ENCODE data around the gene GSTCD. TPM values are rescaled to one million over a fixed set of nuclear protein-coding genes. Genes with fewer than 3 reads are reported as not detected.

The GSTCD gene, protein sequence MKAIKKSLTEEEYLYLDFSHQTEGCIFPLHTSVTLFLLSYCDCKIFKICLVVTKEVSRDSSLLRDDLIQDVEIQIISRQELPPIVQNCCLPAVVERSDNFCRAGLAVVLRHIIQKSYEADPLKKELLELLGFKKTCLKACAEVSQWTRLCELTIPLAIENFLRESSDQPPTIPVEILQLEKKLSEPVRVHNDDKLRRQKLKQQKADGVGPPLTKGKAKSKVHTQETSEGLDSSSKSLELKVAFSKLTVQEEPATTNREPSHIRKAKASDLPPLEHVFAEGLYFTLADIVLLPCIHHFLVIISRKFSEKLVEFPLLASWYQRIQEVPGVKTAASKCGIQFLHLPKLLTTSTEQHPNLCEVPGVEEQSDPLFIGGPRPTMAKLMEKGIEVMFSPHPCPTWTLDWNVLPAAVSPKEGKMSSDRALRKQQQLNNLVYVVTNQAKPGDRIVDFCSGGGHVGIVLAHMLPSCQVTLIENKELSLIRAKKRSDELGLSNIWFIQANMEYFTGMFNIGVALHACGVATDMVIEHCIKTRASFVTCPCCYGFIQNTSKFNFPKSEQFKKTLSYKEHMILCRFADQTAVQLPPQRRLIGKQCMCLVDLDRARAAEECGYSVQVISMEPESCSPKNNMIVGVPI
- 10 to 100 TPM; 15.8 to 18.2 TPM for total RNA-seq

DNA sequence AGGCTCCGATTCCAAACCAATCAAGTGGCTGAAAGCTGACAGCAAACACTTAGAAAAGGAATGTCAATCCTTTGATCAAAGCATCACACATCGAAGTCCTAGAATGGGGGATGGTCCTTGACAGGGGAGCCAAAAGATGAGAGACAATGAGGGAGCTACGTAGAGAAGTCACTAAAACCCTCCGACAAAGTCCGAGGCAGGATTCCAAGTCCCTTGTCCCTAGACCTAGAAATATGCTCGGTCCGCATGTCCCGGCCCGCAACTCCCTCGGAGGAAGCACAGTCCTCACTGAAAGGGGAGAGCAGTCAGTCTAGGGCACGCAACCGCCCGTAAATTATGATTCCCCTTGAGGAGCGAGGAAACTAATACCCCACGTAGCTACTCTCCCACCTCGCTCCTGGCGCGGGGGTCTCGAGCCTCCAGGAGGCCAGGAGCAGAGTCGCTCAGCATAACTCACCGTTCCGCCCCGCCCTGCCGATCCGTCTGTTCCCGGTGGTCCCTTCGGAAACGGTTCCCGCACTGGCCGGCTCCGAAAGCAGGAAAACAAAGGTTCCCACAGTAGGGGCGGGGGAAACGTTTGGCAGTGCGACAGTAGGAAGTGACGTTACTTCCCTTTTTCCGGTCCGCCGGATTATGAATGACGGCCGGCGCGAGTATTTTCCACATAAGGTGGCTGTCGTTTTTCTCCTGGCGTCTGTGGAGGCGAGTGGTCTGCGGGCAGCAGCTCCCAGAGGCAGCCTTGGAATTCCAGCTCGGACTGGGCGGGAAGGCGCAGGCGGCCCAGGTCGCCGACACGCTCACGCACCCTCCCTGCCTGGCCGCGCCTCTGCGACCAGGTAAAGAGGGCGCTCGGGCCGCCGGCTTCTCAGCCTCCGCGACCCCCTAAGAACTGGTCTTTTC, at the start of gene GSTCD, which contains the start of gene INTS12:
Gene GSTCD, plus strand, starts transcription at position 604 of the 900 bp plus-strand sequence. CDS start 8,830 bp downstream, outside the sequence.
Gene INTS12, minus strand, starts transcription at position 509 of the 900 bp plus-strand sequence. CDS start 8,684 bp downstream, outside the sequence.
- CTCF ChIA-PET = interaction anchor here (0.7 to 0.9 kb wide), 2 partner anchors 15 to 627 kb away, joined by 3 read pairs; no protein-coding TSS in a partner anchor
- H3K27ac Mint-ChIP-seq = peak within 1 kb of the TSS; percentile 91
- H3K4me3 Mint-ChIP-seq = peak within 1 kb of the TSS; percentile 98
- no peaks in the 10 kb centered on the region for H3K9me3 Mint-ChIP-seq
- H3K4me1 Mint-ChIP-seq (ENCODE audit: low read depth) = peaks cover 26% of the 10 kb centered on the region
- peaks cover 6% of the 10 kb centered on the region for H3K36me3 Mint-ChIP-seq (ENCODE audit: low read depth)
- peak; percentile 93 for DNase-seq
- H3K27me3 Mint-ChIP-seq (ENCODE audit: low read depth) = no peaks in the 10 kb centered on the region
- intact Hi-C loops (cut with micrococcal nuclease) = loop anchor here (1.0 to 10.0 kb wide), 5 partner anchors 235 to 649 kb away; partner anchors contain the start of genes AIMP1, TBCK and TET2

DNA sequence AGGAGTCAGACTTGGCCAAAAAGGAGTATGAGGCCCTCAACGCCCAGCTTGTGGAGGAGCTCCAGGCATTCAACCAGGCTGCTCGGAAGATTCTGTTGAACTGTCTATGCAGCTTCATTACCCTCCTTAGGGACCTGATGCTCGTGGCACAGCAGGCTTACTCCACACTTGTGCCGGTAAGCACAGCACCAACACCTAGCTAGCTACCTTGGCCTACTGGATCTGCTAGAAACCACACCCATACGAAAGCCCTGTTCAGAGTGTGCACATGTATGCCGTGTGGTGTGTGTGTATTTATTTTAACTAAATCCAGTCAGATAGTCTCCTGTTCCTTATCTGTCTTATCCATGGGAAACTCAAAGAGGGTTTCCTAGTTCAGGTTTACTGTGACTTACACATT, 49.4 kb upstream of the GSTCD start:
- H3K9me3 Mint-ChIP-seq = no peaks in the 10 kb centered on the region
- intact Hi-C loops (cut with micrococcal nuclease) = no loop called here
- H3K36me3 Mint-ChIP-seq (ENCODE audit: low read depth) = no peaks in the 10 kb centered on the region
- DNase-seq = no peak
- no peak overlapping the region for H3K27ac Mint-ChIP-seq
- no peak overlapping the region for H3K4me3 Mint-ChIP-seq
- CTCF ChIA-PET = interaction anchor here (1.0 kb wide), 1 partner anchor 138 kb away, joined by 3 read pairs; no protein-coding TSS in a partner anchor
- no peaks in the 10 kb centered on the region for H3K4me1 Mint-ChIP-seq (ENCODE audit: low read depth)
- peaks cover 6% of the 10 kb centered on the region for H3K27me3 Mint-ChIP-seq (ENCODE audit: low read depth)

DNA sequence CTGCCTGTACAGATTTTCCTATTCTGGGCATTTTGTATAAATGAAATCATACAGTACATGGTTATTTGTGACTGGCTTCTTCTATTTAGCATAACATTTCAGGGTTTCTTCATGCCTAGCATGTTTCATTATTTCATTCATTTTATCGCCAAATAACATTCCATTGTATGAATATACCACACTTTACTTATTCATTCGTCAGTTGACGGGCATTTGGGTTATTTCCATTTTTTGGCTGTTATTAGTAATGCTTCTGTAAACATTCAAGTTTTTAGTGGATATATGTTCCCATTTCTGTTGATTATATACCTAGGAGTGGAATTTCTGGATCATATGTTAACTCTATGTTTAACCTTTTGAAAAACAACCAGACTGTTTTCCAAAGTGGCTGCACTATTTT, 47.6 kb upstream of the GSTCD start:
- no peak overlapping the region for H3K27ac Mint-ChIP-seq
- no peaks in the 10 kb centered on the region for H3K4me1 Mint-ChIP-seq (ENCODE audit: low read depth)
- no peak overlapping the region for H3K4me3 Mint-ChIP-seq
- no peaks in the 10 kb centered on the region for H3K36me3 Mint-ChIP-seq (ENCODE audit: low read depth)
- H3K9me3 Mint-ChIP-seq = no peaks in the 10 kb centered on the region
- CTCF ChIA-PET = no interaction called here
- DNase-seq = no peak
- intact Hi-C loops (cut with micrococcal nuclease) = no loop called here
- peaks cover 3% of the 10 kb centered on the region for H3K27me3 Mint-ChIP-seq (ENCODE audit: low read depth)

DNA sequence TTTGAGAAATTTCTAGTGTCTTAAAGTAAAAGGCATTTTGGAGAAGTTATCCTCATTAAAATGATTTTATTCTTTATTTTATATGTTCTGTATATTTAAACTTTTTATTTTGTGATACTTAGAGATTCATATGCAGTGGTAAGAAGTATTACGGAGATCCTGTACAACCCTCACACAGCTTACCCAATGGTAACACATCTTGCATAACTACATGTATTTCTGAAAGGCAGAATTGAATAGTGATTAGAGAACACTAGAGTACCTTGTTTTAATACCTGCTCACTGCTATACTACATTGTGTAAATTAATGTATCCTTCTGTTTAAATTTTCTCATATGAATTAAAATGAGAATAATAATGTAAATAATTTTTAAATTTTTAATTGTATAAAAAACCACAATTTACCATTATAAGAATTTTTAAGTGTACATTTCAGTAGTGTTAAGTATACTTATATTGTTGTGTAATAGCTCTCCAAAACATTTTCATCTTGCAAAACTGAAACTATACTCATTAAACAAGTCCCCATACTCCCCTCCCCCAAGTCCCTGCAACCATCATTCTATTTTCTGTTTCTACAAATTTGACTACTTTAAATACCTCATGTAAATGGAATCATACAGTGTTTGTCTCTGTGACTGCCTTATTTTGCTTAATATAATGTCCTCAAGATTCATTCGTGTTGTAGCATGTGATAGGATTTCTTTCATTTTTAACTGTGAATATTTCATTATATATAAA, 45.5 kb upstream of the GSTCD start:
- no peaks in the 10 kb centered on the region for H3K27me3 Mint-ChIP-seq (ENCODE audit: low read depth)
- DNase-seq = no peak
- H3K27ac Mint-ChIP-seq = no peak overlapping the region
- H3K36me3 Mint-ChIP-seq (ENCODE audit: low read depth) = no peaks in the 10 kb centered on the region
- H3K4me3 Mint-ChIP-seq = no peak overlapping the region
- intact Hi-C loops (cut with micrococcal nuclease) = no loop called here
- no peaks in the 10 kb centered on the region for H3K4me1 Mint-ChIP-seq (ENCODE audit: low read depth)
- H3K9me3 Mint-ChIP-seq = no peaks in the 10 kb centered on the region
- CTCF ChIA-PET = no interaction called here

GRCh38 chr4:105666693-105667092, 41.9 kb upstream of the GSTCD start:
- H3K9me3 Mint-ChIP-seq = no peaks in the 10 kb centered on the region
- peaks cover 4% of the 10 kb centered on the region for H3K27me3 Mint-ChIP-seq (ENCODE audit: low read depth)
- DNase-seq = no peak
- no peaks in the 10 kb centered on the region for H3K36me3 Mint-ChIP-seq (ENCODE audit: low read depth)
- CTCF ChIA-PET = interaction anchor here (0.6 to 1.6 kb wide), 3 partner anchors 10 to 670 kb away, joined by 3 to 4 read pairs (median 4); no protein-coding TSS in a partner anchor
- no peak overlapping the region for H3K4me3 Mint-ChIP-seq
- no peaks in the 10 kb centered on the region for H3K4me1 Mint-ChIP-seq (ENCODE audit: low read depth)
- no peak overlapping the region for H3K27ac Mint-ChIP-seq
- intact Hi-C loops (cut with micrococcal nuclease) = loop anchor here (1.0 kb wide), 2 partner anchors 145 to 525 kb away; no protein-coding TSS in a partner anchor

DNA sequence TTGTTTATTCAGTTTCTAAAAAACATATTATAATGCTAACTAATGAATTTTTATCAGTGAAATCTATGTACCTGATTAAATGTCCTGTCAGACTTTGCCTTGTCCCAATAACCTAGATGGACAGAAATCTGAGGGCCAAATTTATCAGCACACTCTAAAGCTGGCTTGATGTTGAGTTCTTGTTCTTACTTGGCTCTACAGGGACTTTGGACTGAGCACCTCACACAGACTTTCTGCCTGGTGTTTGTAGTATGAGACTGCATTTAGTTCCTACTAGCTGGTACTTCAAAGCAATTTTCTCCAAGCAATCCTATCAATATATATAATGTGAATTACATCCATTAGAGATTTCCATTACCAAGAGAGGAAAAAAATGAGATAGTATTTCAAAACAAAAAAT, 37.9 kb upstream of the GSTCD start:
- Mint-ChIP-seq H3K36me3 (ENCODE audit: low read depth) (no peaks in the 10 kb centered on the region), H3K27me3 (ENCODE audit: low read depth) (peaks cover 6% of the 10 kb centered on the region), H3K4me3 (no peak overlapping the region), H3K9me3 (no peaks in the 10 kb centered on the region), H3K27ac (no peak overlapping the region), H3K4me1 (ENCODE audit: low read depth) (no peaks in the 10 kb centered on the region)
- CTCF ChIA-PET = no interaction called here
- intact Hi-C loops (cut with micrococcal nuclease) = no loop called here
- no peak for DNase-seq

- H3K27ac Mint-ChIP-seq = no peak overlapping the region
- no peaks in the 10 kb centered on the region for H3K9me3 Mint-ChIP-seq
- H3K4me1 Mint-ChIP-seq (ENCODE audit: low read depth) = no peaks in the 10 kb centered on the region
- CTCF ChIA-PET = no interaction called here
- peaks cover 6% of the 10 kb centered on the region for H3K27me3 Mint-ChIP-seq (ENCODE audit: low read depth)
- H3K36me3 Mint-ChIP-seq (ENCODE audit: low read depth) = no peaks in the 10 kb centered on the region
- no peak for DNase-seq
- H3K4me3 Mint-ChIP-seq = no peak overlapping the region
- intact Hi-C loops (cut with micrococcal nuclease) = no loop called here
Observed at GRCh38 chr4:105671301-105671700, 37.3 kb upstream of the GSTCD start.

GRCh38 chr4:105674011-105674410, 34.6 kb upstream of the GSTCD start:
- intact Hi-C loops (cut with micrococcal nuclease) = no loop called here
- no peaks in the 10 kb centered on the region for H3K9me3 Mint-ChIP-seq
- H3K4me1 Mint-ChIP-seq (ENCODE audit: low read depth) = no peaks in the 10 kb centered on the region
- no peak for DNase-seq
- H3K27me3 Mint-ChIP-seq (ENCODE audit: low read depth) = peaks cover 6% of the 10 kb centered on the region
- no peaks in the 10 kb centered on the region for H3K36me3 Mint-ChIP-seq (ENCODE audit: low read depth)
- H3K4me3 Mint-ChIP-seq = no peak overlapping the region
- CTCF ChIA-PET = interaction anchor here (0.7 kb wide), 1 partner anchor 269 kb away, joined by 3 read pairs; no protein-coding TSS in a partner anchor
- no peak overlapping the region for H3K27ac Mint-ChIP-seq

- CTCF ChIA-PET = no interaction called here
- intact Hi-C loops (cut with micrococcal nuclease) = no loop called here
- H3K27me3 Mint-ChIP-seq (ENCODE audit: low read depth) = no peaks in the 10 kb centered on the region
- H3K36me3 Mint-ChIP-seq (ENCODE audit: low read depth) = peaks cover 5% of the 10 kb centered on the region
- H3K27ac Mint-ChIP-seq = no peak overlapping the region
- no peak overlapping the region for H3K4me3 Mint-ChIP-seq
- no peaks in the 10 kb centered on the region for H3K9me3 Mint-ChIP-seq
- DNase-seq = no peak
- no peaks in the 10 kb centered on the region for H3K4me1 Mint-ChIP-seq (ENCODE audit: low read depth)
Observed at GRCh38 chr4:105677709-105678108, 30.9 kb upstream of the GSTCD start.

DNA sequence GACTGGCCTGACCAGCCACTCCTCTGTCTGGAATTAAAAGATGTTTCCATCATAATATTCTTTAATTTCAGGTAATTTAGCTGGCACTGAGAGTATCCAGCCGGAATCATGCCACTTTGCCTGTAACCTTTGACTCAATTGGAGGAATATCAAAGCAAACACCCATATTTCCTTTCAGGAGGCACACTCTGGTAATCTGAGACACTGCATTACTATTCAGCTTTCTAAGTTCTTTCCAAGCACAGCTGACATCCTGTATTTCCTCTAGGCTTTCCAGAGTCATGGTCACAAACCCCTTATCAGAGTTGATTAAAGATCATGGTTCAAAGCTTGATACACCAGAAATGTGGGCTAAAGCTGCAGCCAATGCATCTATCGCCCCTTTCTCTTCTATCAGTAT, 29.4 kb upstream of the GSTCD start:
- intact Hi-C loops (cut with micrococcal nuclease) = no loop called here
- Mint-ChIP-seq H3K27ac (no peak overlapping the region), H3K9me3 (no peaks in the 10 kb centered on the region), H3K4me3 (no peak overlapping the region), H3K36me3 (ENCODE audit: low read depth) (peaks cover 10% of the 10 kb centered on the region), H3K27me3 (ENCODE audit: low read depth) (no peaks in the 10 kb centered on the region), H3K4me1 (ENCODE audit: low read depth) (no peaks in the 10 kb centered on the region)
- CTCF ChIA-PET = interaction anchor here (0.7 kb wide), 1 partner anchor 29 kb away, joined by 4 read pairs; no protein-coding TSS in a partner anchor
- DNase-seq = no peak

DNA sequence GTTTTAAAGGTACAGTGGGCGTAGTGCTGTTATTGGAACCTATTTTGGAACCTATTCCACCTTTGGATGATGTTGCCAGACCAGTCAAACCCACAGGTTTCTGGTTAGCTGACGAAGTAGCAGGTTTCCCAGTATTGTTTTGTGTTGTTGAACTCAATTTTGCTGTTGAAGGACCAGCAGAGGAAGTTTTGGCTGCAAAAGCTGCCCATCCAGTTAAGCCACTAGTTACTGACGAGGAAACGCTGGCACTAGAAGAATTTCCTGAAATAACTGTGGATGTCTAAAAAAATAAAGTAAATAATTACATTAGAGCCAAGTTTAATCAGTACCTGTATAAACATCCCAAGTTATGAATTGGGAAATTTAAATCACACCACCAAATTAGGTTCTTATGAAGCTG, 25.5 kb upstream of the GSTCD start:
- Mint-ChIP-seq H3K9me3 (no peaks in the 10 kb centered on the region), H3K36me3 (ENCODE audit: low read depth) (peaks cover 13% of the 10 kb centered on the region), H3K4me1 (ENCODE audit: low read depth) (no peaks in the 10 kb centered on the region), H3K27ac (no peak overlapping the region), H3K27me3 (ENCODE audit: low read depth) (no peaks in the 10 kb centered on the region), H3K4me3 (no peak overlapping the region)
- CTCF ChIA-PET = no interaction called here
- no peak for DNase-seq
- intact Hi-C loops (cut with micrococcal nuclease) = no loop called here

Measured in activated naive CD4-positive, alpha-beta T cell treated with anti-CD3 and anti-CD28 coated beads for 36 hours (primary cell).